ENCODE data around the gene YEATS4.
A peak's percentile ranks its signal among the peaks of the same experiment; 100 is the strongest.
"Not testable (repeated sequence)": the region's sequence is repeated elsewhere in the genome, so short reads cannot be mapped to it uniquely, and the experiment has no call there.

YEATS4 gene

GRCh38 chr12:69359531-69360347, at the start of gene YEATS4:
YEATS4 (plus strand) TSS chr12:69359743; CDS start chr12:69359973, 230 bp downstream.
- DNase-seq (ENCODE audit: low read depth), result peak; percentile 89
- H3K4me3 ChIP-seq (replicated peaks; ENCODE audit: low read depth, low read length), result peak within 1 kb of the TSS; percentile 89
- TF ChIP-seq CTCF (IDR thresholded peaks at IDR 0.05; ENCODE audit: low read length, missing control alignments), result no peak

GRCh38 chr12:69313209-69313608, 46.3 kb upstream of the YEATS4 start:
- no peak for TF ChIP-seq CTCF (IDR thresholded peaks at IDR 0.05; ENCODE audit: low read length, missing control alignments)
- no peak overlapping the region for H3K4me3 ChIP-seq (replicated peaks; ENCODE audit: low read depth, low read length)
- no peak for DNase-seq (ENCODE audit: low read depth)

- H3K4me3 ChIP-seq (replicated peaks; ENCODE audit: low read depth, low read length); DNase-seq (ENCODE audit: low read depth): not testable (repeated sequence)
Measured at GRCh38 chr12:69316784-69317183, 42.8 kb upstream of the YEATS4 start.

GRCh38 chr12:69317233-69317632, 42.3 kb upstream of the YEATS4 start:
- not testable (repeated sequence) for H3K4me3 ChIP-seq (replicated peaks; ENCODE audit: low read depth, low read length); DNase-seq (ENCODE audit: low read depth)

- no peak overlapping the region for H3K4me3 ChIP-seq (replicated peaks; ENCODE audit: low read depth, low read length)
- no peak for DNase-seq (ENCODE audit: low read depth)
- no peak for TF ChIP-seq CTCF (IDR thresholded peaks at IDR 0.05; ENCODE audit: low read length, missing control alignments)
Measured at GRCh38 chr12:69318225-69318624, 41.3 kb upstream of the YEATS4 start.

- H3K4me3 ChIP-seq (replicated peaks; ENCODE audit: low read depth, low read length), result no peak overlapping the region
- DNase-seq (ENCODE audit: low read depth), result no peak
- no peak for TF ChIP-seq CTCF (IDR thresholded peaks at IDR 0.05; ENCODE audit: low read length, missing control alignments)
Measured at GRCh38 chr12:69321351-69321750, 38.2 kb upstream of the YEATS4 start.

- TF ChIP-seq CTCF (IDR thresholded peaks at IDR 0.05; ENCODE audit: low read length, missing control alignments), result no peak
- DNase-seq (ENCODE audit: low read depth), result no peak
- no peak overlapping the region for H3K4me3 ChIP-seq (replicated peaks; ENCODE audit: low read depth, low read length)
Measured at GRCh38 chr12:69324797-69325466, 34.6 kb upstream of the YEATS4 start.

- TF ChIP-seq CTCF (IDR thresholded peaks at IDR 0.05; ENCODE audit: low read length, missing control alignments), result no peak
- no peak for DNase-seq (ENCODE audit: low read depth)
- no peak overlapping the region for H3K4me3 ChIP-seq (replicated peaks; ENCODE audit: low read depth, low read length)
Measured at GRCh38 chr12:69328426-69328825, 31.1 kb upstream of the YEATS4 start.

Measured in fibroblast of pulmonary artery (primary cell).